K562 (cell line): ENCODE results near the gene TMOD3. TPM values are rescaled to one million over a fixed set of nuclear protein-coding genes. Genes with fewer than 3 reads are reported as not detected.

ENCODE experiments used
- ARHGAP35 ChIP-seq: fragments of 450-650 bp; IDR thresholded peaks from 2 replicates; pipeline ENCODE4 v1.6.1; 2018; ENCODE audit not compliant: partially characterized antibody
- CBX8 ChIP-seq: fragments of 200-600 bp; sonication (generic); IDR thresholded peaks from 2 replicates; pipeline ENCODE4 v1.6.1; 2012; ENCODE audit warnings: borderline replicate concordance, mixed run types, low read depth, mild to moderate bottlenecking, moderate library complexity, mixed read lengths, low read length, control low read depth, inconsistent platforms; ENCODE audit not compliant: poor library complexity, severe bottlenecking; ENCODE audit errors: extremely low read depth
- DACH1 ChIP-seq: fragments of 450-650 bp; IDR thresholded peaks from 2 replicates; pipeline ENCODE4 v1.6.1; 2018; ENCODE audit not compliant: partially characterized antibody
- DPF2 ChIP-seq: fragments of 450-650 bp; IDR thresholded peaks from 2 replicates; pipeline ENCODE4 v1.6.1; 2016
- ETS2 ChIP-seq: IDR thresholded peaks from 2 replicates; pipeline ENCODE4 v1.6.1; 2016; ENCODE audit warnings: borderline replicate concordance, missing genetic modification characterization, mild to moderate bottlenecking, moderate library complexity, missing compliant biosample characterization; ENCODE audit not compliant: poor library complexity, severe bottlenecking
- JUND ChIP-seq, 2 experiments: IDR thresholded peaks; 2 replicates in 1 of 2; 3 replicates in 1 of 2; pipeline ENCODE4 v1.6.1; 2011; ENCODE audit warnings: borderline replicate concordance in 2 of 2, low read depth in 2 of 2, low read length in 2 of 2, improper control_type of control experiment in 1 of 2, missing biosample characterization in 1 of 2, missing genetic modification characterization in 1 of 2, missing genetic modification reagents in 1 of 2
- MBD2 ChIP-seq: sonication (generic); IDR thresholded peaks from 2 replicates; pipeline ENCODE4 v1.6.1; 2016; ENCODE audit warnings: low read depth, borderline replicate concordance
- MEF2A ChIP-seq: IDR thresholded peaks from 2 replicates; pipeline ENCODE4 v1.6.1; 2011; ENCODE audit warnings: low read depth, mild to moderate bottlenecking, low read length, moderate library complexity; ENCODE audit not compliant: control insufficient read depth
- NONO ChIP-seq, 2 experiments: fragments of 200-400 bp in 1 of 2; fragments of 450-650 bp in 1 of 2; formaldehyde crosslinking in 1 of 2; IDR thresholded peaks; 2 replicates each; pipeline ENCODE4 v1.6.1; 2017; ENCODE audit warnings: low read depth in 2 of 2, mild to moderate bottlenecking in 2 of 2, moderate library complexity in 2 of 2, low read length in 1 of 2
- RNF2 ChIP-seq: sonication (generic); IDR thresholded peaks from 2 replicates; pipeline ENCODE4 v1.6.1; 2016
- SPI1 ChIP-seq: IDR thresholded peaks from 2 replicates; pipeline ENCODE4 v1.6.1; 2011; ENCODE audit warnings: low read depth, low read length, control low read depth, borderline replicate concordance
- TEAD1 ChIP-seq, 2 experiments: fragments of 450-650 bp in 1 of 2; sonication (generic) in 1 of 2; formaldehyde crosslinking; IDR thresholded peaks; 2 replicates each; pipeline versions ENCODE4 v1.4.0 to v1.8.0; 2020 to 2022; ENCODE audit warnings: mild to moderate bottlenecking in 2 of 2, missing genetic modification reagents in 1 of 2
- U2AF1 ChIP-seq: fragments of 200-400 bp; formaldehyde crosslinking; optimal IDR thresholded peaks from 2 replicates; pipeline ENCODE3; 2017; ENCODE audit warnings: mild to moderate bottlenecking, low read depth, low read length, moderate library complexity
- YY1 ChIP-seq, 3 experiments: IDR thresholded peaks; 2 replicates each; pipeline ENCODE4 v1.6.1; 2011; ENCODE audit warnings: low read length in 2 of 3, mild to moderate bottlenecking in 2 of 3, moderate library complexity in 2 of 3, borderline replicate concordance in 1 of 3, control low read depth in 1 of 3, low read depth in 1 of 3; ENCODE audit not compliant: insufficient read depth in 3 of 3, insufficient replicate concordance in 2 of 3, control insufficient read depth in 1 of 3, insufficient read length in 1 of 3; ENCODE audit errors: extremely low read depth in 1 of 3
- polyA plus RNA-seq, 8 experiments: library from polyadenylated mRNA; depleted of rRNA in 4 of 8; stranded (reverse) in 5 of 8; unstranded in 3 of 8; fragments of >200 nt; fragmentation: Nextera tagmentation in 2 of 8; fragmentation: Illumina TruSeq in 1 of 8; extraction: Ambion mirVana in 2 of 8; extraction: Trizol in 1 of 8; gene quantifications; 2 replicates each; pipeline versions ENCODE4 v1.2.1 to v1.2.3, GENCODE V29; 2011 to 2014; ENCODE audit warnings: inconsistent platforms in 1 of 8, missing spikeins in 1 of 8
- total RNA-seq, 7 experiments: library from RNA; depleted of rRNA in 6 of 7; stranded (reverse); fragments of >200 nt in 6 of 7; fragmentation: Illumina TruSeq in 2 of 7; extraction: Trizol in 2 of 7; gene quantifications; 2 replicates each; pipeline versions ENCODE4 v1.2.1 to v1.2.3, GENCODE V29; 2011 to 2021; ENCODE audit warnings: low replicate concordance in 1 of 7
- TF ChIP-seq, protein P1 (sequence below): fragments of 250-450 bp; sonication (Bioruptor Pico); IDR thresholded peaks from 2 replicates; pipeline ENCODE4 v1.4.0; 2020; ENCODE audit warnings: mild to moderate bottlenecking
- TF ChIP-seq, protein P2 (sequence below): fragments of 200-800 bp; sonication (Bioruptor generic); IDR thresholded peaks from 2 replicates; pipeline ENCODE4 v1.6.1; 2017; ENCODE audit warnings: missing genetic modification characterization, missing compliant biosample characterization
- TF ChIP-seq, protein P3 (sequence below): fragments of 200-800 bp; sonication (Bioruptor generic); IDR thresholded peaks from 2 replicates; pipeline ENCODE4 v1.6.1; 2017; ENCODE audit warnings: missing genetic modification characterization, missing compliant biosample characterization
- TF ChIP-seq, protein P4 (sequence below): sonication (generic); formaldehyde crosslinking; IDR thresholded peaks from 2 replicates; pipeline ENCODE4 v1.8.1; 2023; ENCODE audit warnings: mild to moderate bottlenecking, missing genetic modification reagents

The TMOD3 gene
- total and polyA plus RNA-seq, 9 of the 15 experiments (the other 6 are each of a cell fraction or from before 2014, with no cell fraction given), result 6.8 to 45.0 (median 30.9) TPM

DNA sequence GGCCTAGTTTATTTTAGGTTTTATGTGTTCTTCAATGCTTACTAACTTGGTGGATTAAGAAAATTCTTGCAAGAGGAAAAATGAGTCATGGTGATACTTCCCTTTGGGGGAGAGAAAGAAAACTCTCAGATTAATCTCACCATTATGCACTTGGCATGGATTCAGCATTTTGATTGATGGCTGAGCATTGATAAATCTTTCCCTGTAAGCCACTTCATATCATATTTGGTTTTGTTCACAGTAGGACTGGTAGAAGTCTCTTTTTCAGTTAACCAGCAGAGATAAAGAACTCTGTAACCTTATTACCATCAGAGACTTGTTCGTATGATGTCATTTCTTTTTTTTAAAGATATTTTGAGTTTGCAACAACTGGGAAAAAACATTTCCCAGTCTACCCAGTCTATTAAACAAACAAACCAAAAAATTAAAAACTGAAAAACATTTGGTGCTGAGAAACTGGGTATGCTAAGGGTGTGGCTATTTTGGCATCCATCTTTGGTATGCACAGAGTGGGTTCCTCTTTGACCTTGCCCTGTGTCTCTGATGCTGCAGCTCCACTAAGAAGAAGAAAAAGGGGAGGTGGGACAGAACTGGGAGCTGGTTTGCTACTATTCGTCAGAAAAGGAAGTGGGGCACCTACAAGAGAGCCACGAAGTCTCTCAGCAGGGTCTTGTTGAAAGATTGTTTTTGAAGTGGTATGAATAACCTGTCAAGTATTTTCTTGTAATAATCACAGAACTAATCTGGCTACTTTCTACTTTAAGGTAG lies 17.2 kb downstream of the TMOD3 start (continued):
- TF ChIP-seq TEAD1 (CRISPR knock-in tag; IDR thresholded peaks at IDR 0.05) (0 out of 4 replicates have a peak, but pooled peaks of 1 of the 2 experiments have one; percentile 27), U2AF1 (no peak), ETS2 (tag) (no peak), DPF2 (peak; percentile 85), MEF2A (no peak), MBD2 (no peak), SPI1 (peak; percentile 25; the same call in 1 of the 2 replicates), JUND (IDR thresholded peaks at IDR 0.05; ENCODE audit: borderline replicate concordance, low read depth, low read length) (peak; percentile 86), JUND (tag; IDR thresholded peaks at IDR 0.05; ENCODE audit: borderline replicate concordance, low read depth, low read length) (peak; percentile 84; the same call in 2 of the 3 replicates), YY1 (IDR thresholded peaks at IDR 0.05; ENCODE audit: borderline replicate concordance in 1 of 3, control insufficient read depth in 1 of 3, extremely low read depth in 1 of 3, insufficient read depth in 3 of 3, insufficient read length in 1 of 3, insufficient replicate concordance in 2 of 3, low read depth in 1 of 3, low read length in 2 of 3) (peak in 1 of 3 experiments; percentile 21), ARHGAP35 (no peak), RNF2 (no peak), NONO (IDR thresholded peaks at IDR 0.05; ENCODE audit: low read depth in 2 of 2, low read length in 1 of 2) (no peak), CBX8 (no peak), DACH1 (no peak)
- TF ChIP-seq, protein P1, sequence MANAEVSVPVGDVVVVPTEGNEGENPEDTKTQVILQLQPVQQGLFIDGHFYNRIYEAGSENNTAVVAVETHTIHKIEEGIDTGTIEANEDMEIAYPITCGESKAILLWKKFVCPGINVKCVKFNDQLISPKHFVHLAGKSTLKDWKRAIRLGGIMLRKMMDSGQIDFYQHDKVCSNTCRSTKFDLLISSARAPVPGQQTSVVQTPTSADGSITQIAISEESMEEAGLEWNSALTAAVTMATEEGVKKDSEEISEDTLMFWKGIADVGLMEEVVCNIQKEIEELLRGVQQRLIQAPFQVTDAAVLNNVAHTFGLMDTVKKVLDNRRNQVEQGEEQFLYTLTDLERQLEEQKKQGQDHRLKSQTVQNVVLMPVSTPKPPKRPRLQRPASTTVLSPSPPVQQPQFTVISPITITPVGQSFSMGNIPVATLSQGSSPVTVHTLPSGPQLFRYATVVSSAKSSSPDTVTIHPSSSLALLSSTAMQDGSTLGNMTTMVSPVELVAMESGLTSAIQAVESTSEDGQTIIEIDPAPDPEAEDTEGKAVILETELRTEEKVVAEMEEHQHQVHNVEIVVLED (CRISPR knock-in tag), result no peak
- TF ChIP-seq, protein P2, sequence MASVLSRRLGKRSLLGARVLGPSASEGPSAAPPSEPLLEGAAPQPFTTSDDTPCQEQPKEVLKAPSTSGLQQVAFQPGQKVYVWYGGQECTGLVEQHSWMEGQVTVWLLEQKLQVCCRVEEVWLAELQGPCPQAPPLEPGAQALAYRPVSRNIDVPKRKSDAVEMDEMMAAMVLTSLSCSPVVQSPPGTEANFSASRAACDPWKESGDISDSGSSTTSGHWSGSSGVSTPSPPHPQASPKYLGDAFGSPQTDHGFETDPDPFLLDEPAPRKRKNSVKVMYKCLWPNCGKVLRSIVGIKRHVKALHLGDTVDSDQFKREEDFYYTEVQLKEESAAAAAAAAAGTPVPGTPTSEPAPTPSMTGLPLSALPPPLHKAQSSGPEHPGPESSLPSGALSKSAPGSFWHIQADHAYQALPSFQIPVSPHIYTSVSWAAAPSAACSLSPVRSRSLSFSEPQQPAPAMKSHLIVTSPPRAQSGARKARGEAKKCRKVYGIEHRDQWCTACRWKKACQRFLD (CRISPR knock-in tag), result peak; percentile 68; the same call in 1 of the 2 replicates
- TF ChIP-seq, protein P3, sequence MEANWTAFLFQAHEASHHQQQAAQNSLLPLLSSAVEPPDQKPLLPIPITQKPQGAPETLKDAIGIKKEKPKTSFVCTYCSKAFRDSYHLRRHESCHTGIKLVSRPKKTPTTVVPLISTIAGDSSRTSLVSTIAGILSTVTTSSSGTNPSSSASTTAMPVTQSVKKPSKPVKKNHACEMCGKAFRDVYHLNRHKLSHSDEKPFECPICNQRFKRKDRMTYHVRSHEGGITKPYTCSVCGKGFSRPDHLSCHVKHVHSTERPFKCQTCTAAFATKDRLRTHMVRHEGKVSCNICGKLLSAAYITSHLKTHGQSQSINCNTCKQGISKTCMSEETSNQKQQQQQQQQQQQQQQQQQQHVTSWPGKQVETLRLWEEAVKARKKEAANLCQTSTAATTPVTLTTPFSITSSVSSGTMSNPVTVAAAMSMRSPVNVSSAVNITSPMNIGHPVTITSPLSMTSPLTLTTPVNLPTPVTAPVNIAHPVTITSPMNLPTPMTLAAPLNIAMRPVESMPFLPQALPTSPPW (CRISPR knock-in tag), result 0 out of 2 replicates have a peak, but pooled peaks have one; percentile 22
- TF ChIP-seq, protein P4, sequence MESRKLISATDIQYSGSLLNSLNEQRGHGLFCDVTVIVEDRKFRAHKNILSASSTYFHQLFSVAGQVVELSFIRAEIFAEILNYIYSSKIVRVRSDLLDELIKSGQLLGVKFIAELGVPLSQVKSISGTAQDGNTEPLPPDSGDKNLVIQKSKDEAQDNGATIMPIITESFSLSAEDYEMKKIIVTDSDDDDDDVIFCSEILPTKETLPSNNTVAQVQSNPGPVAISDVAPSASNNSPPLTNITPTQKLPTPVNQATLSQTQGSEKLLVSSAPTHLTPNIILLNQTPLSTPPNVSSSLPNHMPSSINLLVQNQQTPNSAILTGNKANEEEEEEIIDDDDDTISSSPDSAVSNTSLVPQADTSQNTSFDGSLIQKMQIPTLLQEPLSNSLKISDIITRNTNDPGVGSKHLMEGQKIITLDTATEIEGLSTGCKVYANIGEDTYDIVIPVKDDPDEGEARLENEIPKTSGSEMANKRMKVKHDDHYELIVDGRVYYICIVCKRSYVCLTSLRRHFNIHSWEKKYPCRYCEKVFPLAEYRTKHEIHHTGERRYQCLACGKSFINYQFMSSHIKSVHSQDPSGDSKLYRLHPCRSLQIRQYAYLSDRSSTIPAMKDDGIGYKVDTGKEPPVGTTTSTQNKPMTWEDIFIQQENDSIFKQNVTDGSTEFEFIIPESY (CRISPR knock-in tag), result no peak
